Gastroesophageal sphincter (tissue), 4 donors: ENCODE data around the gene LRRTM4. TPM values are rescaled to one million over a fixed set of nuclear protein-coding genes. Genes with fewer than 3 reads are reported as not detected.
"Not testable (repeated sequence)": the region's sequence is repeated elsewhere in the genome, so short reads cannot be mapped to it uniquely, and the experiment has no call there.

Source experiments
- ATAC-seq: fragments of 150-250 bp; one replicate; pipeline ENCODE4 v1.9.1; 2016; ENCODE audit warnings: mild to moderate bottlenecking, moderate library complexity
- H3K27ac ChIP-seq, 4 donors: fragments of 200-600 bp; sonication (generic) in 3 of 4; 1 replicate in 3 of 4; 2 replicates in 1 of 4; pipeline ENCODE4 v1.5.1; 2016 to 2019
- H3K27me3 ChIP-seq: fragments of 200-600 bp; sonication (generic); one replicate; pipeline ENCODE4 v1.5.1; 2019
- H3K36me3 ChIP-seq, 2 donors: fragments of 200-600 bp; sonication (generic); one replicate each; pipeline ENCODE4 v1.5.1; 2019; ENCODE audit warnings: control low read depth in 1 of 2
- H3K4me1 ChIP-seq, 3 donors: fragments of 200-600 bp; sonication (generic); 1 replicate in 2 of 3; 2 replicates in 1 of 3; pipeline ENCODE4 v1.5.1; 2016 to 2019; ENCODE audit warnings: control low read depth in 2 of 3
- H3K4me3 ChIP-seq, 2 donors: fragments of 200-600 bp; sonication (generic); one replicate each; pipeline ENCODE4 v1.5.1; 2019; ENCODE audit warnings: mild to moderate bottlenecking in 1 of 2, moderate library complexity in 1 of 2
- H3K9me3 ChIP-seq, 3 donors: fragments of 200-600 bp; sonication (generic); one replicate each; pipeline ENCODE4 v1.5.1; 2017 to 2019; ENCODE audit warnings: control low read depth in 2 of 3
- CTCF ChIP-seq, 4 experiments: fragments of 200-600 bp in 2 of 4; fragments of 450-650 bp in 2 of 4; sonication (generic) in 1 of 4; IDR thresholded peaks; one replicate each; pipeline ENCODE4 v1.5.1; 2017 to 2019; ENCODE audit warnings: antibody characterized with exemption in 4 of 4, mild to moderate bottlenecking in 2 of 4, moderate library complexity in 2 of 4
- EP300 ChIP-seq: sonication (generic); formaldehyde crosslinking; IDR thresholded peaks from one replicate; pipeline ENCODE4 v1.6.1; 2017; ENCODE audit warnings: antibody characterized with exemption, mild to moderate bottlenecking
- POLR2A ChIP-seq, 2 donors: fragments of 450-650 bp; IDR thresholded peaks; one replicate each; pipeline ENCODE4 v1.6.1; 2017; ENCODE audit warnings: antibody characterized with exemption in 2 of 2, mild to moderate bottlenecking in 2 of 2, moderate library complexity in 1 of 2
- POLR2AphosphoS5 ChIP-seq: sonication (generic); formaldehyde crosslinking; IDR thresholded peaks from one replicate; pipeline ENCODE4 v1.6.1; 2017; ENCODE audit warnings: antibody characterized with exemption
- WGBS, 2 donors: methylation state at CpG; one replicate each; pipeline ENCODE4 v1.1.5; 2018; ENCODE audit warnings: low coverage in 1 of 2; 5-methylcytosine and 5-hydroxymethylcytosine counted together
- small RNA-seq, 4 donors: library from RNA; depleted of rRNA; stranded (forward); fragments of <200 nt; gene quantifications; one replicate each; pipeline ENCODE3, GENCODE V24; 2016
- total RNA-seq, 4 donors: library from RNA; depleted of rRNA; stranded (reverse); fragments of >200 nt; gene quantifications; one replicate each; pipeline ENCODE4 v1.1.0, GENCODE V29; 2016

The LRRTM4 gene
- total RNA-seq, 4 donors from 2014 or later = 0.12 to 0.30 (median 0.27) TPM; not detected in 1

GRCh38 chr2:76711490-76711889 is 810.7 kb downstream of the LRRTM4 start:
- H3K27me3 ChIP-seq = no peaks in the 10 kb centered on the region
- H3K4me3 ChIP-seq = no peak overlapping the region
- no peaks in the 10 kb centered on the region for H3K4me1 ChIP-seq
- no peaks in the 10 kb centered on the region for H3K36me3 ChIP-seq
- TF ChIP-seq POLR2AphosphoS5 (no peak), CTCF (IDR thresholded peaks at IDR 0.05) (no peak), POLR2A (IDR thresholded peaks at IDR 0.05) (no peak), EP300 (no peak)
- no peak overlapping the region for H3K27ac ChIP-seq
- H3K9me3 ChIP-seq = no peaks in the 10 kb centered on the region
- no peak for ATAC-seq
- 17 to 27% methylated on average over 1 to 2 of the region's 2 CpGs for WGBS, 2 donors

- TF ChIP-seq EP300 (no peak), POLR2A (IDR thresholded peaks at IDR 0.05) (no peak), POLR2AphosphoS5 (no peak), CTCF (IDR thresholded peaks at IDR 0.05) (no peak)
- 80 to 89% methylated on average over 6 of the region's 6 CpGs for WGBS, 2 donors
Observed at GRCh38 chr2:76700894-76701293, 821.3 kb downstream of the LRRTM4 start.

GRCh38 chr2:76697998-76698713 is 824.0 kb downstream of the LRRTM4 start:
- whole genome bisulfite sequencing, 2 donors = 80 to 92% methylated on average over 2 to 9 of the region's 33 CpGs
- not testable (repeated sequence) for H3K27me3 ChIP-seq, H3K4me3 ChIP-seq, H3K4me1 ChIP-seq, H3K9me3 ChIP-seq, ATAC-seq, H3K27ac ChIP-seq, H3K36me3 ChIP-seq

More at GRCh38 chr2:76700894-76701293, 821.3 kb downstream of the LRRTM4 start:
- no peak overlapping the region for H3K4me3 ChIP-seq
- no peak for ATAC-seq
- no peaks in the 10 kb centered on the region for H3K4me1 ChIP-seq
- H3K9me3 ChIP-seq = peaks cover 0 to 6% (median 0%) of the 10 kb centered on the region in 3 donors
- H3K27ac ChIP-seq = no peak overlapping the region
- H3K36me3 ChIP-seq = no peaks in the 10 kb centered on the region
- no peaks in the 10 kb centered on the region for H3K27me3 ChIP-seq

Small RNA genes lying within 50 kb of the gene (small RNA-seq; reads per million reads assigned to genes)
- gene RNA5SP98 = 0 to 1.1 (median 0.13) reads per million in 4 donors
